ENCODE data around the gene POLR3E.

- no peak for TF ChIP-seq CTCF (IDR thresholded peaks at IDR 0.05)
- no peak for TF ChIP-seq POLR2A (IDR thresholded peaks at IDR 0.05)
- no peak for TF ChIP-seq POLR2AphosphoS5 (IDR thresholded peaks at IDR 0.05)
- TF ChIP-seq EP300 (IDR thresholded peaks at IDR 0.05; ENCODE audit: low read depth): no peak
Measured at GRCh38 chr16:22272870-22273650, 24.1 kb upstream of the POLR3E start.

All from transverse colon (tissue), 4 donors.